Ectodermal cell (in vitro differentiated cells): Measurements from ENCODE around the gene BST1.

ENCODE experiments used
- H3K27ac ChIP-seq: 2 replicates; pipeline ENCODE4 v1.7.0; 2013; ENCODE audit warnings: mild to moderate bottlenecking, low read depth, low read length; ENCODE audit not compliant: insufficient read depth, poor library complexity, severe bottlenecking
- H3K27me3 ChIP-seq: 2 replicates; pipeline ENCODE4 v1.7.0; 2013; ENCODE audit warnings: mild to moderate bottlenecking, low read length; ENCODE audit not compliant: insufficient read depth, control insufficient read depth, poor library complexity, severe bottlenecking
- H3K36me3 ChIP-seq: one replicate; pipeline ENCODE4 v1.7.0; 2013; ENCODE audit warnings: low read length; ENCODE audit not compliant: control insufficient read depth, insufficient read depth
- H3K4me1 ChIP-seq: one replicate; pipeline ENCODE4 v1.7.0; 2013; ENCODE audit warnings: low read length; ENCODE audit not compliant: control insufficient read depth, insufficient read depth
- H3K4me3 ChIP-seq: 2 replicates; pipeline ENCODE4 v1.7.0; 2013; ENCODE audit warnings: low read depth, low read length, control low read depth; ENCODE audit not compliant: insufficient read depth
- H3K9me3 ChIP-seq: 2 replicates; pipeline ENCODE4 v1.7.0; 2013; ENCODE audit warnings: mild to moderate bottlenecking, low read length, moderate library complexity; ENCODE audit not compliant: control insufficient read depth
- WGBS, 2 experiments: methylation state at CpG; one replicate each; pipeline ENCODE4 v1.1.7; 2013; ENCODE audit warnings: missing lambda C conversion rate in 2 of 2; 5-methylcytosine and 5-hydroxymethylcytosine counted together

BST1 gene

GRCh38 chr4:15676039-15676438 is 26.8 kb upstream of the BST1 start:
- Histone ChIP-seq H3K4me1 (no peaks in the 10 kb centered on the region), H3K9me3 (no peaks in the 10 kb centered on the region), H3K4me3 (no peak overlapping the region), H3K36me3 (no peaks in the 10 kb centered on the region), H3K27ac (no peak overlapping the region), H3K27me3 (no peaks in the 10 kb centered on the region)
- no CpG with 5 or more reads among the region's 1 CpG for WGBS, 2 experiments

GRCh38 chr4:15676899-15677298 is 26.0 kb upstream of the BST1 start:
- Histone ChIP-seq H3K36me3 (no peaks in the 10 kb centered on the region), H3K9me3 (no peaks in the 10 kb centered on the region), H3K4me1 (no peaks in the 10 kb centered on the region), H3K27me3 (no peaks in the 10 kb centered on the region), H3K4me3 (no peak overlapping the region), H3K27ac (no peak overlapping the region)
- 92 to 97% methylated on average over 4 to 5 of the region's 6 CpGs for WGBS, 2 experiments

GRCh38 chr4:15677507-15677988 is 25.3 kb upstream of the BST1 start:
- H3K4me3 ChIP-seq: no peak overlapping the region

GRCh38 chr4:15681067-15681371 is 21.8 kb upstream of the BST1 start:
- Histone ChIP-seq H3K36me3 (no peaks in the 10 kb centered on the region), H3K27me3 (no peaks in the 10 kb centered on the region), H3K4me1 (no peaks in the 10 kb centered on the region), H3K4me3 (peak overlapping the region; percentile 46), H3K9me3 (no peaks in the 10 kb centered on the region), H3K27ac (peak overlapping the region; percentile 71)
- WGBS, 2 experiments: 0% methylated on average over 13 to 14 of the region's 14 CpGs

More at GRCh38 chr4:15677507-15677988, 25.3 kb upstream of the BST1 start:
- 96 to 98% methylated on average over 2 of the region's 2 CpGs for WGBS, 2 experiments
- Histone ChIP-seq H3K36me3 (no peaks in the 10 kb centered on the region), H3K27ac (no peak overlapping the region), H3K27me3 (no peaks in the 10 kb centered on the region), H3K9me3 (no peaks in the 10 kb centered on the region), H3K4me1 (no peaks in the 10 kb centered on the region)

GRCh38 chr4:15681372-15682241 is 21.3 kb upstream of the BST1 start, which contains the start of gene FAM200B:
Gene FAM200B (plus strand): TSS chr4:15681827. CDS start chr4:15686978, 5,151 bp downstream.
- Histone ChIP-seq H3K4me1 (no peaks in the 10 kb centered on the region), H3K4me3 (peak within 1 kb of the TSS; percentile 46), H3K36me3 (peaks cover 4% of the 10 kb centered on the region), H3K27me3 (no peaks in the 10 kb centered on the region), H3K9me3 (no peaks in the 10 kb centered on the region), H3K27ac (peak within 1 kb of the TSS; percentile 91)
- 0 to 1% methylated on average over 56 of the region's 56 CpGs for WGBS, 2 experiments

- peak overlapping the region; percentile 91 for H3K27ac ChIP-seq
- 51 to 67% methylated on average over 3 to 4 of the region's 6 CpGs for WGBS, 2 experiments
- peak overlapping the region; percentile 46 for H3K4me3 ChIP-seq
- no peaks in the 10 kb centered on the region for H3K4me1 ChIP-seq
- H3K27me3 ChIP-seq: no peaks in the 10 kb centered on the region
- peaks cover 8% of the 10 kb centered on the region for H3K36me3 ChIP-seq
- H3K9me3 ChIP-seq: no peaks in the 10 kb centered on the region
These were observed 20.4 kb upstream of the BST1 start for GRCh38 chr4:15682242-15683142.

GRCh38 chr4:15683143-15683495 is 19.7 kb upstream of the BST1 start:
- Histone ChIP-seq H3K27ac (no peak overlapping the region), H3K27me3 (no peaks in the 10 kb centered on the region), H3K4me3 (peak overlapping the region; percentile 46), H3K4me1 (no peaks in the 10 kb centered on the region), H3K36me3 (peaks cover 11% of the 10 kb centered on the region), H3K9me3 (no peaks in the 10 kb centered on the region)
- WGBS, 2 experiments: 88 to 95% methylated on average over 1 of the region's 2 CpGs

- H3K4me3 ChIP-seq: no peak overlapping the region
These were observed 18.4 kb upstream of the BST1 start for GRCh38 chr4:15684498-15684897.

GRCh38 chr4:15688051-15688450 is 14.8 kb upstream of the BST1 start:
- peaks cover 5% of the 10 kb centered on the region for H3K4me1 ChIP-seq
- H3K36me3 ChIP-seq: peaks cover 11% of the 10 kb centered on the region
- WGBS, 2 experiments: 91 to 100% methylated on average over 3 to 4 of the region's 5 CpGs

More at GRCh38 chr4:15684498-15684897, 18.4 kb upstream of the BST1 start:
- no peaks in the 10 kb centered on the region for H3K9me3 ChIP-seq
- no peaks in the 10 kb centered on the region for H3K4me1 ChIP-seq
- WGBS, 2 experiments: 36 to 43% methylated on average over 1 of the region's 1 CpG
- no peaks in the 10 kb centered on the region for H3K27me3 ChIP-seq
- H3K27ac ChIP-seq: no peak overlapping the region
- peaks cover 11% of the 10 kb centered on the region for H3K36me3 ChIP-seq

GRCh38 chr4:15689540-15689939 is 13.3 kb upstream of the BST1 start:
- H3K27ac ChIP-seq: no peak overlapping the region
- H3K4me3 ChIP-seq: no peak overlapping the region
- no peaks in the 10 kb centered on the region for H3K27me3 ChIP-seq
- H3K36me3 ChIP-seq: peaks cover 11% of the 10 kb centered on the region
- peaks cover 5% of the 10 kb centered on the region for H3K4me1 ChIP-seq
- no peaks in the 10 kb centered on the region for H3K9me3 ChIP-seq
- WGBS, 2 experiments: 93 to 94% methylated on average over 2 of the region's 2 CpGs

More at GRCh38 chr4:15688051-15688450, 14.8 kb upstream of the BST1 start:
- no peak overlapping the region for H3K4me3 ChIP-seq
- no peaks in the 10 kb centered on the region for H3K9me3 ChIP-seq
- no peaks in the 10 kb centered on the region for H3K27me3 ChIP-seq
- H3K27ac ChIP-seq: no peak overlapping the region
